ENCODE results near the gene POLR2L. TPM values are rescaled to one million over a fixed set of nuclear protein-coding genes. Genes with fewer than 3 reads are reported as not detected.

POLR2L gene
- total and polyA plus RNA-seq, 3 donors from 2014 or later = 32.9 to 97.3 (median 48.4) TPM

DNA sequence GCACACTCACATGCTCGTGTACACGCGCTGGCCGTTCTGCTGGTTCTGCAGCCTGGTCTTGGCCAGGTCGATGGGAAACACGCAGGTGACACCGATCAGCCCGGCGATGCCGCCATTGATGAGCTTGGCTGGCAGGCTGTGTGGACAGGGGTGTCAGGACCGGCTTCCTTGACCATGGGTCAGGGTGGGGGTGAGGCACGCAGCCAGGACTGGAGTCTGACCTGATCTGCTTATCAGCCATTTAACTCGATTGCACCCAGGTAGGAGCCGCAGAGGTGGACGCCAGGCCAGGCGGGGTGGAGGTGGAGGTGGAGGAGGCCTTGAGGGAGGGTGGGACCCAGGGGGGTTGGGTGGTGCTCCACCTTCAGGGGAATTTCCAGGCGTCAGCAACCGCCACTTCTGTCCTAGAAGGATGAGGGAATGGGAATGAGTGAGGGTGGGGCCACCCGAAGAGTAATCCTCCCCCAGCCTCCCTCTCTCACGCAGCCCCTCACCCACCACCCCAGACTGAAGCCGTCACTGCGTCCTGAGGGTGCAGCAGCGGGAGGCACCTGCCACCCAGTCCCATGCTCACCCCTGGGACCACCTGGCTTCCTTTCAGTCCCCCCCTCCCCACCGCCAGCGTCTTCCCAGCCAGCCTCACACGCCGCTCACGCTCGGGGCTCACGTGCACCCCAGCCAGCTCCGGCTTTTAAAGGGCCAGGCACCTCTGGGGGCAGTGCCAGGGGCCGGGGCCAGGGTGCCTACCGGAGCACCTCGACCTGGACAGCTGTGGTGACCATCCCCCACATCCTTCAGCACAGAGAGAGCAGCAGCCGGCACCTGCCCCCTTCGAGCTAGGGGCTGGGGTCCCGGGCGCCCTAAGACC lies 47.3 kb downstream of the POLR2L start:
- H3K36me3 ChIP-seq (ENCODE audit: low read depth, missing control alignments) = no peaks in the 10 kb centered on the region
- intact Hi-C loops (cut with DNase I; ENCODE audit: low total_unique reads) = no loop called here
- no peaks in the 10 kb centered on the region for H3K27me3 ChIP-seq
- peak; percentile 56 for DNase-seq
- no peaks in the 10 kb centered on the region for H3K9me3 ChIP-seq
- 56 to 60% methylated on average over 12 to 38 of the region's 38 CpGs for WGBS, 2 donors
- peak overlapping the region; percentile 13 to 76 for H3K4me3 ChIP-seq
- TF ChIP-seq POLR2A (IDR thresholded peaks at IDR 0.05) = no peak
- no peak for TF ChIP-seq CTCF (IDR thresholded peaks at IDR 0.05)
- H3K27ac ChIP-seq = peak overlapping the region; percentile 64 to 83
- peaks cover 27% of the 10 kb centered on the region for H3K4me1 ChIP-seq

GRCh38 chr11:794013-794765 lies 48.1 kb downstream of the POLR2L start:
- 84% methylated on average over 31 of the region's 31 CpGs; no CpG with 5 or more reads in 1 of the 2 donors for WGBS, 2 donors
- Histone ChIP-seq H3K4me1 (peaks cover 27% of the 10 kb centered on the region), H3K27ac (no peak overlapping the region), H3K36me3 (ENCODE audit: low read depth, missing control alignments) (no peaks in the 10 kb centered on the region), H3K27me3 (no peaks in the 10 kb centered on the region), H3K9me3 (no peaks in the 10 kb centered on the region), H3K4me3 (no peak overlapping the region)
- DNase-seq = no peak
- intact Hi-C loops (cut with DNase I; ENCODE audit: low total_unique reads) = no loop called here
- no peak for TF ChIP-seq POLR2A (IDR thresholded peaks at IDR 0.05)
- no peak for TF ChIP-seq CTCF (IDR thresholded peaks at IDR 0.05)

DNA sequence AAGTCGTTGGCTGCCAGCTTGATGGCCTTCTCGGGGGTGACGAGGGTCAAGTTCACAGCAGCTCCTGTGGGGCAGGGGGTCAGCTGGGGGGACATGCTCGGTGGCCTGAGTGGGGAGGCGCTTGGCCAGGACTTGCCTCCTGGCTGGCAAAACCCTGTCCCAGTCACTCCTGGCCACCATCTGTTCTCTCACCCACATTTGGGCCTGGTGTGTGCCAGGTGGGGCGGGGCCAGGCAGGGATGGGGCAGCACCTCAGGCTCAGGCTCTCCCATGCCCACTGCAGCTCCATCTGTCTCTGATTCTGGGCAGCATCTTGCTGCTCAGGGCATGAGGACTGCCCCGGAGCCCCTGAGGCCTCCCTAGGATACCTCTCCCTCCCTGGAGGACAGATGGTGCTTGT lies 48.8 kb downstream of the POLR2L start:
- Histone ChIP-seq H3K4me1 (peaks cover 26% of the 10 kb centered on the region), H3K27me3 (no peaks in the 10 kb centered on the region), H3K27ac (no peak overlapping the region), H3K4me3 (no peak overlapping the region), H3K36me3 (ENCODE audit: low read depth, missing control alignments) (no peaks in the 10 kb centered on the region), H3K9me3 (no peaks in the 10 kb centered on the region)
- DNase-seq = no peak
- WGBS, 2 donors = 89 to 90% methylated on average over 4 to 7 of the region's 7 CpGs
- TF ChIP-seq CTCF (IDR thresholded peaks at IDR 0.05) = no peak
- TF ChIP-seq POLR2A (IDR thresholded peaks at IDR 0.05) = no peak
- intact Hi-C loops (cut with DNase I; ENCODE audit: low total_unique reads) = no loop called here

DNA sequence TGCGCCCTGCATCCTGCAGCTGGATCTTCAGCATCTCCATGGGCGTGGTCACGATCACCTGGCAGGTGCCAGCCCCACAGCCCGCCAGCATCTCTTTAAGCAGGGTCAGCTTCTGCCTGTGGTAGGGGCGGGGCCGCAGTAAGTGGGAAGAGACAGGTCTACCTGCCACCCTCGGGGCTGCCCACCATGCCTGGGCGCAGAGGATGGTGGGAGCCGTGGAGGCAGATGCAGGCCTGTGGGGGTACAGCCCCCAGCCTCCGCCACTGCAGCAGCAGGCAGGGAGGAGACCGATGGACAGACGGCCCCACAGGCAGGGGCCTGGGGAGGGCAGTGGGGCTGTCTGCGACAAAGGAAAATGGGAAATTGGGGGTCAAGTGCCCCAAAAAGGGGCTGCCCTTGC lies 49.5 kb downstream of the POLR2L start:
- no peak overlapping the region for H3K4me3 ChIP-seq
- DNase-seq = no peak
- TF ChIP-seq CTCF (IDR thresholded peaks at IDR 0.05) (no peak), POLR2A (IDR thresholded peaks at IDR 0.05) (no peak)
- peaks cover 23% of the 10 kb centered on the region for H3K4me1 ChIP-seq
- intact Hi-C loops (cut with DNase I; ENCODE audit: low total_unique reads) = no loop called here
- no peaks in the 10 kb centered on the region for H3K36me3 ChIP-seq (ENCODE audit: low read depth, missing control alignments)
- no peaks in the 10 kb centered on the region for H3K27me3 ChIP-seq
- H3K9me3 ChIP-seq = no peaks in the 10 kb centered on the region
- H3K27ac ChIP-seq = no peak overlapping the region
- 91 to 95% methylated on average over 4 to 12 of the region's 13 CpGs for WGBS, 2 donors

Data from testis (tissue), 3 donors.